22Rv1 (cell line): ENCODE results near the gene WNT9A.

Experiments
- CTCF ChIP-seq: fragments of 450-650 bp; IDR thresholded peaks from 2 replicates; pipeline ENCODE4 v1.5.1; 2017; ENCODE audit warnings: mild to moderate bottlenecking
- ZFX ChIP-seq: fragments of 450-650 bp; IDR thresholded peaks from 2 replicates; pipeline ENCODE4 v1.6.1; 2017; ENCODE audit warnings: antibody characterized with exemption, borderline replicate concordance

GRCh38 chr1:227934476-227935313 is 13.0 kb downstream of the WNT9A start:
- TF ChIP-seq CTCF = no peak
- no peak for TF ChIP-seq ZFX
